Lower leg skin (tissue), 4 donors: ENCODE results near the gene TAMALIN. TPM values are rescaled to one million over a fixed set of nuclear protein-coding genes. Genes with fewer than 3 reads are reported as not detected.

ENCODE experiments used
- DNase-seq, 2 donors: peaks; one replicate each; pipeline ENCODE4 v3.0.0-alpha.2; 2019; ENCODE audit warnings: low spot score in 2 of 2
- H3K4me3 ChIP-seq: fragments of 200-600 bp; sonication (generic); 2 replicates; pipeline ENCODE4 v1.5.1; 2017; ENCODE audit warnings: mild to moderate bottlenecking, low read depth; ENCODE audit not compliant: poor library complexity, severe bottlenecking
- POLR2A ChIP-seq, 2 donors: fragments of 450-650 bp; IDR thresholded peaks; one replicate each; pipeline ENCODE4 v1.6.1; 2016 to 2017; ENCODE audit warnings: antibody characterized with exemption in 2 of 2, mild to moderate bottlenecking in 1 of 2, moderate library complexity in 1 of 2
- WGBS, 2 donors: methylation state at CpG; one replicate each; pipeline ENCODE4 v1.1.5; 2018; 5-methylcytosine and 5-hydroxymethylcytosine counted together
- intact Hi-C: fragments of 100-400 bp; cut with DNase I; formaldehyde crosslinking; loops from one replicate; pipeline ENCODE4 v1.15.0; 2023; ENCODE audit warnings: low total_unique reads
- total RNA-seq, 4 donors: library from RNA; depleted of rRNA; stranded (reverse); fragments of >200 nt; gene quantifications; one replicate each; pipeline ENCODE4 v1.1.0, GENCODE V29; 2016
- TF ChIP-seq, protein P1 (sequence below), 3 donors: fragments of 450-650 bp; IDR thresholded peaks; one replicate each; pipeline ENCODE4 v1.5.1; 2016; ENCODE audit warnings: antibody characterized with exemption in 3 of 3, mild to moderate bottlenecking in 3 of 3, moderate library complexity in 2 of 3

The TAMALIN gene
- total RNA-seq, 4 donors from 2014 or later = 14.6 to 34.2 (median 25.9) TPM

DNA sequence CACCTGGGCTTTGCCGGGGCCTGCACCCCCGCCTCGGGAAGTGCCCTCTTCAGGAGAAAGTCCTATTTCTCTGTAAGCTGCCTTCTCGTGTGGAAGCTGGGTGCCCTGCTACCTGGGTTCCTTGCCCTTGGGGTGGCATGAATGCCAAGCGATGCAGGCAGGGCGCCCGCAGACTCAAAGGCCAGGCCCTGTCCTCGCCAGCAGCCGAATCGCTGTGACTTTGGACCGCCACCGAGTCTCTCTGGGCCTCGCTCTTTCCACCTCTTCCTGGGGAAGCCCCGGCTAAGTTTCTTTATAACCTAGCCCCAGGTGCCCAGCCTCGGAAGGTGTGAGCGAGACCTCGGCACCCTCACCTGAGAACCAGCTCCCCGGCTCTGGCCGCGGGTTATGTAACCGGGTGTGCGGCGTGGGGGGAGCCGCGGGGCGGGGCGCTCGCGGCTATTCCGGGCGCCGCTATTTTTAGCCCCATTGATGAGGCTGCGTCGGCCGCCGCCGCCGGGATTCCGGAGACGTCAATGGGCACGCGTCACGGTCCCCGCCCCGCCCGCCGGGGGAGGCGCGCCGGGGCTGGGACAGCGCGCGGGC, 29.9 kb downstream of the TAMALIN start:
- H3K4me3 ChIP-seq = no peak overlapping the region
- peak; percentile 83 to 98 for DNase-seq
- 9 to 12% methylated on average over 30 to 42 of the region's 53 CpGs for WGBS, 2 donors
- intact Hi-C loops = no loop called here
- TF ChIP-seq, protein P1, sequence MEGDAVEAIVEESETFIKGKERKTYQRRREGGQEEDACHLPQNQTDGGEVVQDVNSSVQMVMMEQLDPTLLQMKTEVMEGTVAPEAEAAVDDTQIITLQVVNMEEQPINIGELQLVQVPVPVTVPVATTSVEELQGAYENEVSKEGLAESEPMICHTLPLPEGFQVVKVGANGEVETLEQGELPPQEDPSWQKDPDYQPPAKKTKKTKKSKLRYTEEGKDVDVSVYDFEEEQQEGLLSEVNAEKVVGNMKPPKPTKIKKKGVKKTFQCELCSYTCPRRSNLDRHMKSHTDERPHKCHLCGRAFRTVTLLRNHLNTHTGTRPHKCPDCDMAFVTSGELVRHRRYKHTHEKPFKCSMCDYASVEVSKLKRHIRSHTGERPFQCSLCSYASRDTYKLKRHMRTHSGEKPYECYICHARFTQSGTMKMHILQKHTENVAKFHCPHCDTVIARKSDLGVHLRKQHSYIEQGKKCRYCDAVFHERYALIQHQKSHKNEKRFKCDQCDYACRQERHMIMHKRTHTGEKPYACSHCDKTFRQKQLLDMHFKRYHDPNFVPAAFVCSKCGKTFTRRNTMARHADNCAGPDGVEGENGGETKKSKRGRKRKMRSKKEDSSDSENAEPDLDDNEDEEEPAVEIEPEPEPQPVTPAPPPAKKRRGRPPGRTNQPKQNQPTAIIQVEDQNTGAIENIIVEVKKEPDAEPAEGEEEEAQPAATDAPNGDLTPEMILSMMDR (IDR thresholded peaks at IDR 0.05) = no peak
- TF ChIP-seq POLR2A (IDR thresholded peaks at IDR 0.05) = no peak

DNA sequence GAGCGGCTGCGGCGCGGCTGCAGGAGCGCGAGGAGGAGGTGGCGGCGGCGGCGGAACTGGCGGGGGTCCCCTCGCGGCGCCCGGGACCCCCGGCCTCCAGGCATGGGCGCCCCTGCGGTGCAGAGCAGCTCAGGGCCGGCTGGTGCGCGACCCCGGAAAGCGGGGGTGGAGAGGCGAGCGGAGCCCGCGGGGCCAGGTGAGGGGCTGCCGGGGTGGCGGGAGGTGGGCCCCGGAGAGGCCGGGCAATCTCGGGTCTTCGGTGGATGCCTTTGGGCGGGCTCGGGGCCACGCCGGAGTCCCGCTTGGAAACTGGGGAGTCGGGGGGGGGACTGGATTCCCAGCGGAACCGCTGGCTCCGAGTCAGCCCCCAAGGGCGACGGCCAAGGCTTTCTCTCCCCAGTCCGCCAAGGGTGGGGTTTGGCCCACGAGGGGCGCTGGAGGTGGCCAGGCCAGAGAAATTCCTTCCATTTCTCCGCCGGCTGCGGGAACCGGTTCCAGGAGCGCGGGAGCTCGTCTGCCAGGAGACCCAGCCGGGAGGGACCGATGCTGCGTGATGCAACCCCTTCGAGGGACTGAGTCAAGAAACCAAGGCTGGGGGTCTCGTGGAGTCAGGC, 30.6 kb downstream of the TAMALIN start:
- intact Hi-C loops = no loop called here
- peak in 1 of 2 donors; percentile 96 for DNase-seq
- 2 to 3% methylated on average over 19 to 23 of the region's 59 CpGs for WGBS, 2 donors
- TF ChIP-seq, protein P1 (IDR thresholded peaks at IDR 0.05) = no peak
- peak overlapping the region; percentile 31 for H3K4me3 ChIP-seq

DNA sequence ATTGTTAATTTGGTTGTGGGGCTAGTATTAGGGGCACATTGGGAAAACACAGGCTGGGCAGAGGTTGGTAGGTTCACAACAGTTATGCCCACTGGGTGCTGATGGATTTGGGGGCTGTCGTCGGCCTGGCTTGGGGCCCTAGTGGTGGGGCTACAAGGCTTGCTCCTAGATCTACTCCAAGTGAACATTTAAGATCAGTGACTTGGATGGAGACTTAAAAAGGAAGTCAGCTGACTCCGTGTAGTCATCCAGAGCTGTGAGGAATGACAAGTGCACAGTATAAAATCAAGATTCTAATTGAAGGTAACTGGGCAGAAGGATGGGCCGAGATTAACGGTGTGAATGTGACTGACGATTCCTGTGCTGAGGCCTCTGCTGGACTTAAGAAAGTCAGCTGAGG, 31.7 kb downstream of the TAMALIN start:
- H3K4me3 ChIP-seq = no peak overlapping the region
- no peak for DNase-seq
- 63% methylated on average over 6 of the region's 6 CpGs for WGBS, 2 donors
- intact Hi-C loops = no loop called here
- TF ChIP-seq POLR2A (IDR thresholded peaks at IDR 0.05) = no peak
- TF ChIP-seq, protein P1 (IDR thresholded peaks at IDR 0.05) = no peak

DNA sequence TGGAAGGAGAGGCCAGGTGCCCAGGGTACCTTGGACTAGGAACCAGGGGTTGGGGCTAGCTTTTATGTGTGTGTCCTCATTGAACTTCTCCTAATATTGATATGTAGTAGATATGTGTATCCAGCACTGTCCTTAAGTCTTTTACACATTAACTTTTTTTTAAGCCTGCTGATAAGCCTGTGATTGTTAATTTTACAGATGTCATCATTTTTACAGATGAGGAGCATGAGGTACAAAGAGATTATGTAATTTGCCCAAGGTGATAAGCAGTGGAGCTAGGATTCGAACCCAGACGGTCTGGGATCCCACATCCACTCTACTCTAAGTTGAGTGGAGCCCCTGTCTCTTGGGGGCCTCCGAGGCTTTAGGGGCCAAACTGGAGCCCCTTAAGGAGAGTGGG, 34.3 kb downstream of the TAMALIN start:
- WGBS, 2 donors = 65 to 69% methylated on average over 3 of the region's 3 CpGs
- no peak overlapping the region for H3K4me3 ChIP-seq
- DNase-seq = no peak
- TF ChIP-seq POLR2A (IDR thresholded peaks at IDR 0.05) = no peak
- TF ChIP-seq, protein P1 (IDR thresholded peaks at IDR 0.05) = no peak
- intact Hi-C loops = no loop called here

DNA sequence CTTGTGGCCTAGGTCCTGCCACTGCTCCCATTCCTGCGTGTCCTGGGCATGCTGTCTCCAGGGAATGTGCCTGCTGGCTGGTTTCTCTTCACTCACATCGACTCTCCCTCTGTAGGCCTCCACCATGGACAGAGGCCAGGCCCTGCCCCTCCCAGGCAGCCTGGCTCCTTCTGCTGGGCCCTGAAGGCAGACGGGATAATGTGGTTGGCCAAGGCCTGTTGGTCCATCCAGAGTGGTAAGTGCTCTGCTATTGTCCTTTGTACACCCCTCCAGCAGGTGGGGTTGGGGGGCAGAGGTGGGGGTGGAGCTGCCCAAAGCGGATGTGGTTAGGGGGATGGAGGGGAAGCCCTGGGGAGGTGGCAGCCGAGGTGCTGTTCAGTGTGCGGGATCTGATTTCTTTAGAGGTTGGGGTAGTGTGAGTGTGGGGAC, 35.0 kb downstream of the TAMALIN start:
- no peak for TF ChIP-seq POLR2A (IDR thresholded peaks at IDR 0.05)
- TF ChIP-seq, protein P1 (IDR thresholded peaks at IDR 0.05) = no peak
- DNase-seq = peak in 1 of 2 donors; percentile 87
- no peak overlapping the region for H3K4me3 ChIP-seq
- intact Hi-C loops = no loop called here
- 46 to 47% methylated on average over 6 of the region's 6 CpGs for WGBS, 2 donors
